Right atrium auricular region (tissue), 2 donors: ENCODE results near the gene EXOSC5. TPM values are rescaled to one million over a fixed set of nuclear protein-coding genes. Genes with fewer than 3 reads are reported as not detected.

Source experiments
- DNase-seq: peaks from one replicate; pipeline ENCODE4 v3.0.0-alpha.2; 2019; ENCODE audit warnings: low spot score
- H3K27ac ChIP-seq, 2 donors: fragments of 200-600 bp; sonication (generic); 1 replicate in 1 of 2; 2 replicates in 1 of 2; pipeline ENCODE4 v1.5.1; 2016 to 2019
- H3K27me3 ChIP-seq, 2 donors: fragments of 200-600 bp; sonication (generic); one replicate each; pipeline versions ENCODE4 v1.5.1 to v1.6.0; 2017 to 2019
- H3K36me3 ChIP-seq: fragments of 200-600 bp; sonication (generic); one replicate; pipeline ENCODE4 v1.5.1; 2016
- H3K4me1 ChIP-seq, 2 donors: fragments of 200-600 bp; sonication (generic); one replicate each; pipeline versions ENCODE4 v1.5.1 to v1.6.0; 2017 to 2019
- H3K4me3 ChIP-seq, 2 donors: fragments of 200-600 bp; sonication (generic); 1 replicate in 1 of 2; 2 replicates in 1 of 2; pipeline ENCODE4 v1.5.1; 2017 to 2019; ENCODE audit warnings: mild to moderate bottlenecking in 1 of 2, moderate library complexity in 1 of 2
- H3K9me3 ChIP-seq, 2 donors: fragments of 200-600 bp; sonication (generic); one replicate each; pipeline ENCODE4 v1.5.1; 2019
- total RNA-seq, 2 donors: library from RNA; depleted of rRNA; stranded (reverse); fragments of >200 nt; gene quantifications; one replicate each; pipeline ENCODE4 v1.1.0, GENCODE V29; 2016
- TF ChIP-seq, protein P1 (sequence below), 2 donors: fragments of 200-600 bp; sonication (generic); IDR thresholded peaks; one replicate each; pipeline ENCODE4 v1.5.1; 2019; ENCODE audit warnings: antibody characterized with exemption in 2 of 2

Gene EXOSC5
- total RNA-seq, 2 donors from 2014 or later, result 8.5 to 9.0 TPM

- Histone ChIP-seq H3K27me3 (no peaks in the 10 kb centered on the region), H3K4me3 (no peak overlapping the region), H3K36me3 (peaks cover 56% of the 10 kb centered on the region), H3K4me1 (peaks cover 0 to 19% of the 10 kb centered on the region in 2 donors), H3K9me3 (no peaks in the 10 kb centered on the region), H3K27ac (peak overlapping the region; percentile 77 to 89)
- TF ChIP-seq, protein P1, sequence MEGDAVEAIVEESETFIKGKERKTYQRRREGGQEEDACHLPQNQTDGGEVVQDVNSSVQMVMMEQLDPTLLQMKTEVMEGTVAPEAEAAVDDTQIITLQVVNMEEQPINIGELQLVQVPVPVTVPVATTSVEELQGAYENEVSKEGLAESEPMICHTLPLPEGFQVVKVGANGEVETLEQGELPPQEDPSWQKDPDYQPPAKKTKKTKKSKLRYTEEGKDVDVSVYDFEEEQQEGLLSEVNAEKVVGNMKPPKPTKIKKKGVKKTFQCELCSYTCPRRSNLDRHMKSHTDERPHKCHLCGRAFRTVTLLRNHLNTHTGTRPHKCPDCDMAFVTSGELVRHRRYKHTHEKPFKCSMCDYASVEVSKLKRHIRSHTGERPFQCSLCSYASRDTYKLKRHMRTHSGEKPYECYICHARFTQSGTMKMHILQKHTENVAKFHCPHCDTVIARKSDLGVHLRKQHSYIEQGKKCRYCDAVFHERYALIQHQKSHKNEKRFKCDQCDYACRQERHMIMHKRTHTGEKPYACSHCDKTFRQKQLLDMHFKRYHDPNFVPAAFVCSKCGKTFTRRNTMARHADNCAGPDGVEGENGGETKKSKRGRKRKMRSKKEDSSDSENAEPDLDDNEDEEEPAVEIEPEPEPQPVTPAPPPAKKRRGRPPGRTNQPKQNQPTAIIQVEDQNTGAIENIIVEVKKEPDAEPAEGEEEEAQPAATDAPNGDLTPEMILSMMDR (IDR thresholded peaks at IDR 0.05), result no peak
- DNase-seq, result no peak
Observed at GRCh38 chr19:41433171-41433570, 36.0 kb upstream of the EXOSC5 start.

GRCh38 chr19:41431426-41432386 is 34.5 kb upstream of the EXOSC5 start:
- Histone ChIP-seq H3K4me3 (no peak overlapping the region), H3K4me1 (peaks cover 0 to 34% of the 10 kb centered on the region in 2 donors), H3K27me3 (no peaks in the 10 kb centered on the region), H3K36me3 (peaks cover 41% of the 10 kb centered on the region), H3K9me3 (no peaks in the 10 kb centered on the region), H3K27ac (peak overlapping the region; percentile 77 to 89)
- TF ChIP-seq, protein P1 (IDR thresholded peaks at IDR 0.05), result peak; percentile 18 to 63
- DNase-seq, result peak; percentile 68

- TF ChIP-seq, protein P1 (IDR thresholded peaks at IDR 0.05), result no peak
- H3K36me3 ChIP-seq, result peaks cover 34% of the 10 kb centered on the region
- H3K9me3 ChIP-seq, result no peaks in the 10 kb centered on the region
- H3K4me3 ChIP-seq, result no peak overlapping the region
- no peak for DNase-seq
- no peaks in the 10 kb centered on the region for H3K27me3 ChIP-seq
- peaks cover 0 to 42% of the 10 kb centered on the region in 2 donors for H3K4me1 ChIP-seq
- H3K27ac ChIP-seq, result peak overlapping the region; percentile 77 to 89
Observed at GRCh38 chr19:41430922-41431321, 33.8 kb upstream of the EXOSC5 start.

GRCh38 chr19:41428481-41428859 is 31.3 kb upstream of the EXOSC5 start:
- peak overlapping the region; percentile 82 to 93 for H3K27ac ChIP-seq
- no peaks in the 10 kb centered on the region for H3K27me3 ChIP-seq
- DNase-seq, result no peak
- H3K4me1 ChIP-seq, result peaks cover 0 to 56% of the 10 kb centered on the region in 2 donors
- peak overlapping the region; percentile 20 to 54 for H3K4me3 ChIP-seq
- peaks cover 42% of the 10 kb centered on the region for H3K36me3 ChIP-seq
- no peaks in the 10 kb centered on the region for H3K9me3 ChIP-seq
- TF ChIP-seq, protein P1 (IDR thresholded peaks at IDR 0.05), result no peak

GRCh38 chr19:41427647-41428480 is 30.7 kb upstream of the EXOSC5 start:
- no peak for DNase-seq
- Histone ChIP-seq H3K27me3 (no peaks in the 10 kb centered on the region), H3K9me3 (no peaks in the 10 kb centered on the region), H3K36me3 (peaks cover 42% of the 10 kb centered on the region), H3K4me3 (peak overlapping the region; percentile 20 to 54), H3K27ac (peak overlapping the region; percentile 82 to 93), H3K4me1 (peaks cover 0 to 56% of the 10 kb centered on the region in 2 donors)
- TF ChIP-seq, protein P1 (IDR thresholded peaks at IDR 0.05), result no peak
